ENCODE data around the gene TRIOBP. TPM values are rescaled to one million over a fixed set of nuclear protein-coding genes. Genes with fewer than 3 reads are reported as not detected.

TRIOBP gene
- total and polyA plus RNA-seq, 2 of the 13 experiments (the other 11 are each of a cell fraction or from before 2014, with no cell fraction given), result 6.1 to 15.4 TPM

DNA sequence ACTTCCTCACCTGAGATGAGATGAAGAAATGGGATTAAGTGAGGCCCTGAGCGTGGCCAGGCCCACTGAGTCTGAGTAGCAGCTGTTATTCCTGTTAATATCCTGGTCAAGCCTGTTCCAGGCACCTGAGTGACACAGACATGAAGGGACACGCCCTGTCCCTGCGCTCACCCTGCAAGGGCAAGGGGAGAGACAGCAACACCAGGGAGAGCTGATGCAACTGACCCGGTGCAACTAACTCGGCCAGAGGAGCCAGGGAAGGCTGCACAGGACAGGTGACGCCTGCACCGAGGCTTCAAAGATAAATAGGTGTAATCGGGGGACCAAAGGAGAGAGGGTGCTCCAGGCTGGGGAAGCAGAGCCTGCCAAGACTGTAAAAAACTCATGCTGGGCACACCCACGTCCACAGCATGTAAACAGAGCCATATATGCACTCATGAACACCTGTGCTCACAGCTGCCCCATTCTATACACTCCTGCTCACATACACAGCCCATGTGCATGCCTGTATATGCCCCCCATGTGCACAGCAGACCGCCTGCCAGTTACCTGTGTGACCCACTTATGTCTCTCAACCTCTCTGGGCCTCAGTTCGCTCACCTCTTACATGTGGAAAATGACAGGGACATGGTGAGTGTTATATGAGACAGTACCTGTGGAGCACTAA lies 88.1 kb downstream of the TRIOBP start (continued):
- TF ChIP-seq TOE1 (CRISPR knock-in tag; IDR thresholded peaks at IDR 0.05) (no peak), ZNF138 (CRISPR knock-in tag; IDR thresholded peaks at IDR 0.05; ENCODE audit: low read depth) (no peak), CREM (IDR thresholded peaks at IDR 0.05) (no peak), CREM (CRISPR knock-in tag; IDR thresholded peaks at IDR 0.05) (no peak), ZNF746 (CRISPR knock-in tag; IDR thresholded peaks at IDR 0.05) (no peak), ONECUT2 (CRISPR knock-in tag; IDR thresholded peaks at IDR 0.05) (no peak), ZNF251 (CRISPR knock-in tag; IDR thresholded peaks at IDR 0.05) (no peak), ZEB1 (IDR thresholded peaks at IDR 0.05; ENCODE audit: insufficient replicate concordance, low read depth) (peak; percentile 29), ZNF225 (CRISPR knock-in tag; IDR thresholded peaks at IDR 0.05) (no peak), KLF11 (CRISPR knock-in tag; IDR thresholded peaks at IDR 0.05) (no peak), SP140L (CRISPR knock-in tag; IDR thresholded peaks at IDR 0.05; ENCODE audit: borderline replicate concordance) (no peak), ZNF790 (CRISPR knock-in tag; IDR thresholded peaks at IDR 0.05; ENCODE audit: borderline replicate concordance) (no peak), ZNF841 (CRISPR knock-in tag; IDR thresholded peaks at IDR 0.05; ENCODE audit: borderline replicate concordance) (no peak)
- TF ChIP-seq, protein P1, sequence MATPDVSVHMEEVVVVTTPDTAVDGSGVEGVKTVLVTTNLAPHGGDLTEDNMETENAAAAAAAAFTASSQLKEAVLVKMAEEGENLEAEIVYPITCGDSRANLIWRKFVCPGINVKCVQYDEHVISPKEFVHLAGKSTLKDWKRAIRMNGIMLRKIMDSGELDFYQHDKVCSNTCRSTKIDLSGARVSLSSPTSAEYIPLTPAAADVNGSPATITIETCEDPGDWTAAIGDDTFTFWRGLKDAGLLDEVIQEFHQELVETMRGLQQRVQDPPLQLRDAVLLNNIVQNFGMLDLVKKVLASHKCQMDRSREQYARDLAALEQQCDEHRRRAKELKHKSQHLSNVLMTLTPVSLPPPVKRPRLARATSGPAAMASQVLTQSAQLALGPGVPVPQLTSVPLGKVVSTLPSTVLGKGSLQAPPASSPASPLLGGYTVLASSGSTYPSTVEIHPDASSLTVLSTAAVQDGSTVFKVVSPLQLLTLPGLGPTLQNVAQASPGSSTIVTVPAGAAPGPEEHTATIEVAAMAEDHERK (CRISPR knock-in tag; IDR thresholded peaks at IDR 0.05; ENCODE audit: low read depth), result no peak
- TF ChIP-seq, protein P2, sequence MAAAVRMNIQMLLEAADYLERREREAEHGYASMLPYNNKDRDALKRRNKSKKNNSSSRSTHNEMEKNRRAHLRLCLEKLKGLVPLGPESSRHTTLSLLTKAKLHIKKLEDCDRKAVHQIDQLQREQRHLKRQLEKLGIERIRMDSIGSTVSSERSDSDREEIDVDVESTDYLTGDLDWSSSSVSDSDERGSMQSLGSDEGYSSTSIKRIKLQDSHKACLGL (CRISPR knock-in tag; IDR thresholded peaks at IDR 0.05), result no peak
- TF ChIP-seq, protein P3, sequence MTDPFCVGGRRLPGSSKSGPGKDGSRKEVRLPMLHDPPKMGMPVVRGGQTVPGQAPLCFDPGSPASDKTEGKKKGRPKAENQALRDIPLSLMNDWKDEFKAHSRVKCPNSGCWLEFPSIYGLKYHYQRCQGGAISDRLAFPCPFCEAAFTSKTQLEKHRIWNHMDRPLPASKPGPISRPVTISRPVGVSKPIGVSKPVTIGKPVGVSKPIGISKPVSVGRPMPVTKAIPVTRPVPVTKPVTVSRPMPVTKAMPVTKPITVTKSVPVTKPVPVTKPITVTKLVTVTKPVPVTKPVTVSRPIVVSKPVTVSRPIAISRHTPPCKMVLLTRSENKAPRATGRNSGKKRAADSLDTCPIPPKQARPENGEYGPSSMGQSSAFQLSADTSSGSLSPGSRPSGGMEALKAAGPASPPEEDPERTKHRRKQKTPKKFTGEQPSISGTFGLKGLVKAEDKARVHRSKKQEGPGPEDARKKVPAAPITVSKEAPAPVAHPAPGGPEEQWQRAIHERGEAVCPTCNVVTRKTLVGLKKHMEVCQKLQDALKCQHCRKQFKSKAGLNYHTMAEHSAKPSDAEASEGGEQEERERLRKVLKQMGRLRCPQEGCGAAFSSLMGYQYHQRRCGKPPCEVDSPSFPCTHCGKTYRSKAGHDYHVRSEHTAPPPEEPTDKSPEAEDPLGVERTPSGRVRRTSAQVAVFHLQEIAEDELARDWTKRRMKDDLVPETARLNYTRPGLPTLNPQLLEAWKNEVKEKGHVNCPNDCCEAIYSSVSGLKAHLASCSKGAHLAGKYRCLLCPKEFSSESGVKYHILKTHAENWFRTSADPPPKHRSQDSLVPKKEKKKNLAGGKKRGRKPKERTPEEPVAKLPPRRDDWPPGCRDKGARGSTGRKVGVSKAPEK (CRISPR knock-in tag; IDR thresholded peaks at IDR 0.05; ENCODE audit: borderline replicate concordance), result no peak
- TF ChIP-seq, protein P4, sequence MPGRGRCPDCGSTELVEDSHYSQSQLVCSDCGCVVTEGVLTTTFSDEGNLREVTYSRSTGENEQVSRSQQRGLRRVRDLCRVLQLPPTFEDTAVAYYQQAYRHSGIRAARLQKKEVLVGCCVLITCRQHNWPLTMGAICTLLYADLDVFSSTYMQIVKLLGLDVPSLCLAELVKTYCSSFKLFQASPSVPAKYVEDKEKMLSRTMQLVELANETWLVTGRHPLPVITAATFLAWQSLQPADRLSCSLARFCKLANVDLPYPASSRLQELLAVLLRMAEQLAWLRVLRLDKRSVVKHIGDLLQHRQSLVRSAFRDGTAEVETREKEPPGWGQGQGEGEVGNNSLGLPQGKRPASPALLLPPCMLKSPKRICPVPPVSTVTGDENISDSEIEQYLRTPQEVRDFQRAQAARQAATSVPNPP (CRISPR knock-in tag; IDR thresholded peaks at IDR 0.05), result no peak
- TF ChIP-seq, protein P5, sequence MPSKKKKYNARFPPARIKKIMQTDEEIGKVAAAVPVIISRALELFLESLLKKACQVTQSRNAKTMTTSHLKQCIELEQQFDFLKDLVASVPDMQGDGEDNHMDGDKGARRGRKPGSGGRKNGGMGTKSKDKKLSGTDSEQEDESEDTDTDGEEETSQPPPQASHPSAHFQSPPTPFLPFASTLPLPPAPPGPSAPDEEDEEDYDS (CRISPR knock-in tag; IDR thresholded peaks at IDR 0.05), result no peak
- TF ChIP-seq, protein P6, sequence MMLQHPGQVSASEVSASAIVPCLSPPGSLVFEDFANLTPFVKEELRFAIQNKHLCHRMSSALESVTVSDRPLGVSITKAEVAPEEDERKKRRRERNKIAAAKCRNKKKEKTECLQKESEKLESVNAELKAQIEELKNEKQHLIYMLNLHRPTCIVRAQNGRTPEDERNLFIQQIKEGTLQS (CRISPR knock-in tag; IDR thresholded peaks at IDR 0.05), result peak; percentile 55
- TF ChIP-seq, protein P7, sequence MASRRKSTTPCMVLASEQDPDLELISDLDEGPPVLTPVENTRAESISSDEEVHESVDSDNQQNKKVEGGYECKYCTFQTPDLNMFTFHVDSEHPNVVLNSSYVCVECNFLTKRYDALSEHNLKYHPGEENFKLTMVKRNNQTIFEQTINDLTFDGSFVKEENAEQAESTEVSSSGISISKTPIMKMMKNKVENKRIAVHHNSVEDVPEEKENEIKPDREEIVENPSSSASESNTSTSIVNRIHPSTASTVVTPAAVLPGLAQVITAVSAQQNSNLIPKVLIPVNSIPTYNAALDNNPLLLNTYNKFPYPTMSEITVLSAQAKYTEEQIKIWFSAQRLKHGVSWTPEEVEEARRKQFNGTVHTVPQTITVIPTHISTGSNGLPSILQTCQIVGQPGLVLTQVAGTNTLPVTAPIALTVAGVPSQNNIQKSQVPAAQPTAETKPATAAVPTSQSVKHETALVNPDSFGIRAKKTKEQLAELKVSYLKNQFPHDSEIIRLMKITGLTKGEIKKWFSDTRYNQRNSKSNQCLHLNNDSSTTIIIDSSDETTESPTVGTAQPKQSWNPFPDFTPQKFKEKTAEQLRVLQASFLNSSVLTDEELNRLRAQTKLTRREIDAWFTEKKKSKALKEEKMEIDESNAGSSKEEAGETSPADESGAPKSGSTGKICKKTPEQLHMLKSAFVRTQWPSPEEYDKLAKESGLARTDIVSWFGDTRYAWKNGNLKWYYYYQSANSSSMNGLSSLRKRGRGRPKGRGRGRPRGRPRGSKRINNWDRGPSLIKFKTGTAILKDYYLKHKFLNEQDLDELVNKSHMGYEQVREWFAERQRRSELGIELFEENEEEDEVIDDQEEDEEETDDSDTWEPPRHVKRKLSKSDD (CRISPR knock-in tag; IDR thresholded peaks at IDR 0.05; ENCODE audit: low read depth), result no peak
